Stimulated activated effector memory CD8-positive, alpha-beta T cell treated with anti-CD3 and anti-CD28 coated beads, Interleukin-12 subunit alpha, Interleukin-12 subunit beta, amount 100 ng/mL, for 72 hours (primary cell): ENCODE results near the gene SIM2.

Source experiments
- ATAC-seq: fragments of 150-1000 bp; cut with Tn5 transposase; 2 replicates; pipeline ENCODE4 v1.10.0; 2021
- DNase-seq, 2 donors: peaks; one replicate each; pipeline ENCODE4 v3.0.0; 2021 to 2022; ENCODE audit warnings: low spot score in 2 of 2
- H3K27ac Mint-ChIP-seq: one replicate; pipeline ENCODE4 v1.8.0; 2022; ENCODE audit warnings: mild to moderate bottlenecking, mixed read lengths
- H3K36me3 Mint-ChIP-seq: one replicate; pipeline ENCODE4 v1.8.0; 2022; ENCODE audit warnings: mild to moderate bottlenecking, mixed read lengths
- H3K4me1 Mint-ChIP-seq: one replicate; pipeline ENCODE4 v1.8.0; 2022; ENCODE audit warnings: mixed read lengths
- H3K4me3 Mint-ChIP-seq: one replicate; pipeline ENCODE4 v1.8.0; 2022; ENCODE audit warnings: mild to moderate bottlenecking, mixed read lengths
- H3K9me3 Mint-ChIP-seq: one replicate; pipeline ENCODE4 v1.8.0; 2022; ENCODE audit warnings: mixed read lengths

SIM2 gene

GRCh38 chr21:36769051-36769839 is 70.3 kb downstream of the SIM2 start:
- H3K4me3 Mint-ChIP-seq = no peak overlapping the region
- DNase-seq (no peak), ATAC-seq (no peak)
- no peak overlapping the region for H3K27ac Mint-ChIP-seq
- no peaks in the 10 kb centered on the region for H3K36me3 Mint-ChIP-seq
- no peaks in the 10 kb centered on the region for H3K9me3 Mint-ChIP-seq
- H3K4me1 Mint-ChIP-seq = no peaks in the 10 kb centered on the region

GRCh38 chr21:36773117-36773516 is 74.2 kb downstream of the SIM2 start:
- ATAC-seq (no peak), DNase-seq (no peak)
- Mint-ChIP-seq H3K9me3 (no peaks in the 10 kb centered on the region), H3K36me3 (no peaks in the 10 kb centered on the region), H3K27ac (no peak overlapping the region), H3K4me1 (no peaks in the 10 kb centered on the region), H3K4me3 (no peak overlapping the region)

GRCh38 chr21:36773995-36774394 is 75.1 kb downstream of the SIM2 start:
- Mint-ChIP-seq H3K4me3 (no peak overlapping the region), H3K27ac (no peak overlapping the region), H3K36me3 (no peaks in the 10 kb centered on the region), H3K4me1 (no peaks in the 10 kb centered on the region), H3K9me3 (no peaks in the 10 kb centered on the region)
- DNase-seq (no peak), ATAC-seq (no peak)

- Mint-ChIP-seq H3K4me1 (no peaks in the 10 kb centered on the region), H3K9me3 (no peaks in the 10 kb centered on the region), H3K27ac (no peak overlapping the region), H3K36me3 (no peaks in the 10 kb centered on the region), H3K4me3 (no peak overlapping the region)
- ATAC-seq (no peak), DNase-seq (no peak)
These were observed 78.2 kb downstream of the SIM2 start for GRCh38 chr21:36776981-36777617.

- ATAC-seq = no peak
- no peak overlapping the region for H3K4me3 Mint-ChIP-seq
- H3K27ac Mint-ChIP-seq = no peak overlapping the region
- H3K4me1 Mint-ChIP-seq = no peaks in the 10 kb centered on the region
- H3K36me3 Mint-ChIP-seq = no peaks in the 10 kb centered on the region
- H3K9me3 Mint-ChIP-seq = no peaks in the 10 kb centered on the region
- no peak for DNase-seq
These were observed 81.9 kb downstream of the SIM2 start for GRCh38 chr21:36780861-36781260.

GRCh38 chr21:36783612-36784374 is 84.9 kb downstream of the SIM2 start:
- DNase-seq (no peak), ATAC-seq (peak; percentile 62)
- no peak overlapping the region for H3K27ac Mint-ChIP-seq
- H3K4me1 Mint-ChIP-seq = no peaks in the 10 kb centered on the region
- H3K36me3 Mint-ChIP-seq = no peaks in the 10 kb centered on the region
- no peak overlapping the region for H3K4me3 Mint-ChIP-seq
- no peaks in the 10 kb centered on the region for H3K9me3 Mint-ChIP-seq

- no peaks in the 10 kb centered on the region for H3K36me3 Mint-ChIP-seq
- H3K4me3 Mint-ChIP-seq = no peak overlapping the region
- ATAC-seq (no peak), DNase-seq (no peak)
- H3K4me1 Mint-ChIP-seq = no peaks in the 10 kb centered on the region
- peak overlapping the region; percentile 54 for H3K27ac Mint-ChIP-seq
- H3K9me3 Mint-ChIP-seq = no peaks in the 10 kb centered on the region
These were observed 86.0 kb downstream of the SIM2 start for GRCh38 chr21:36784947-36785346.

GRCh38 chr21:36785615-36786014 is 86.7 kb downstream of the SIM2 start:
- no peak for ATAC-seq
- DNase-seq = no peak
- Mint-ChIP-seq H3K4me3 (no peak overlapping the region), H3K36me3 (no peaks in the 10 kb centered on the region), H3K27ac (peak overlapping the region; percentile 54), H3K9me3 (no peaks in the 10 kb centered on the region), H3K4me1 (no peaks in the 10 kb centered on the region)

GRCh38 chr21:36786186-36786585 is 87.3 kb downstream of the SIM2 start:
- Mint-ChIP-seq H3K9me3 (no peaks in the 10 kb centered on the region), H3K27ac (no peak overlapping the region), H3K4me3 (no peak overlapping the region), H3K4me1 (no peaks in the 10 kb centered on the region), H3K36me3 (no peaks in the 10 kb centered on the region)
- ATAC-seq (no peak), DNase-seq (no peak)

GRCh38 chr21:36788120-36788638 is 89.3 kb downstream of the SIM2 start:
- no peak for DNase-seq
- Mint-ChIP-seq H3K4me1 (no peaks in the 10 kb centered on the region), H3K9me3 (no peaks in the 10 kb centered on the region), H3K36me3 (peaks cover 3% of the 10 kb centered on the region), H3K27ac (no peak overlapping the region), H3K4me3 (no peak overlapping the region)
- no peak for ATAC-seq

GRCh38 chr21:36790616-36791015 is 91.7 kb downstream of the SIM2 start:
- Mint-ChIP-seq H3K36me3 (peaks cover 4% of the 10 kb centered on the region), H3K4me3 (no peak overlapping the region), H3K27ac (no peak overlapping the region), H3K4me1 (no peaks in the 10 kb centered on the region), H3K9me3 (peaks cover 3% of the 10 kb centered on the region)
- DNase-seq (no peak), ATAC-seq (no peak)

GRCh38 chr21:36791180-36791579 is 92.3 kb downstream of the SIM2 start:
- peaks cover 3% of the 10 kb centered on the region for H3K9me3 Mint-ChIP-seq
- DNase-seq (no peak), ATAC-seq (no peak)
- peaks cover 4% of the 10 kb centered on the region for H3K36me3 Mint-ChIP-seq
- no peak overlapping the region for H3K27ac Mint-ChIP-seq
- no peaks in the 10 kb centered on the region for H3K4me1 Mint-ChIP-seq
- H3K4me3 Mint-ChIP-seq = no peak overlapping the region

- H3K9me3 Mint-ChIP-seq = peaks cover 3% of the 10 kb centered on the region
- DNase-seq (no peak), ATAC-seq (no peak)
- H3K36me3 Mint-ChIP-seq = peaks cover 4% of the 10 kb centered on the region
- H3K4me1 Mint-ChIP-seq = no peaks in the 10 kb centered on the region
- H3K27ac Mint-ChIP-seq = no peak overlapping the region
- no peak overlapping the region for H3K4me3 Mint-ChIP-seq
These were observed 93.0 kb downstream of the SIM2 start for GRCh38 chr21:36791695-36792470.

GRCh38 chr21:36792505-36792967 is 93.6 kb downstream of the SIM2 start:
- ATAC-seq = peak; percentile 86
- Mint-ChIP-seq H3K9me3 (peaks cover 6% of the 10 kb centered on the region), H3K36me3 (peaks cover 4% of the 10 kb centered on the region), H3K4me1 (no peaks in the 10 kb centered on the region), H3K27ac (no peak overlapping the region), H3K4me3 (no peak overlapping the region)
- DNase-seq = no peak

- Mint-ChIP-seq H3K4me3 (no peak overlapping the region), H3K9me3 (peaks cover 20% of the 10 kb centered on the region), H3K4me1 (no peaks in the 10 kb centered on the region), H3K36me3 (peaks cover 4% of the 10 kb centered on the region), H3K27ac (no peak overlapping the region)
- no peak for DNase-seq
- ATAC-seq = no peak
These were observed 97.2 kb downstream of the SIM2 start for GRCh38 chr21:36796070-36796469.
